ENCODE measurements around the gene MICAL1. TPM values are rescaled to one million over a fixed set of nuclear protein-coding genes. Genes with fewer than 3 reads are reported as not detected.

The MICAL1 gene
- total and polyA plus RNA-seq, 4 donors = 29.9 to 67.7 (median 57.4) TPM

DNA sequence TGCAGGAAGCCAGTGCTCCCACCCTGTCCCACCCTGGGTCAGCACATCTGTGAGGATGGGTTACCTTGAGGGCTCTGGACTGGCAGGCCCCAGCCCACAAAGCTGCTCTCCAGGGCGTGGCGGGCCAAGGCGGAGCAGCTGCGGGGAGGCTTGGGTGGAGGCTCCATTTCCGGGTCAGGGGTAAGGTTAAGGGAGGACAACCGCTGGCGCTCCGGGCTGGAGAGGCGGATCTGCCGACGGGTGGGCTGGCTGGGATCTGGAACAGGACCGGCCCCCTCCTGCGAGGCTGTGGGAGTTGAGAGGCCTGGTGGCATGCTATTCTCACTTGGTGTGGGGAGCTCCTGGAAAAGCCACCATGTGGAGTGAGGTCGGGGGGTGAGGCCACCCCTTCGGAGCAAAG lies 9.5 kb downstream of the MICAL1 start:
- no peak overlapping the region for H3K9ac ChIP-seq (ENCODE audit: insufficient read depth in 1 of 2, low read length in 2 of 2)
- H3K36me3 ChIP-seq (ENCODE audit: control insufficient read depth in 4 of 4, insufficient read depth in 4 of 4, low read length in 4 of 4) = peaks cover 0 to 46% (median 22%) of the 10 kb centered on the region in 4 donors
- H3K9me3 ChIP-seq (ENCODE audit: control insufficient read depth in 4 of 4, insufficient read depth in 3 of 4, low read length in 3 of 4) = no peaks in the 10 kb centered on the region
- ATAC-seq (ENCODE audit: insufficient read depth, low FRiP score) (no peak), DNase-seq (no peak)
- no peak overlapping the region for H3K27ac ChIP-seq (ENCODE audit: low read depth in 1 of 2, low read length in 1 of 2)
- H3K4me3 ChIP-seq = no peak overlapping the region
- WGBS, 2 donors = 90 to 93% methylated on average over 15 of the region's 15 CpGs
- no peaks in the 10 kb centered on the region for H3K27me3 ChIP-seq (ENCODE audit: control insufficient read depth in 3 of 3, insufficient read depth in 3 of 3, low read length in 2 of 3)
- H3K4me1 ChIP-seq (ENCODE audit: control insufficient read depth in 5 of 5, insufficient read depth in 5 of 5, low read length in 5 of 5) = peaks cover 0 to 10% (median 4%) of the 10 kb centered on the region in 5 donors
- TF ChIP-seq, protein P1, sequence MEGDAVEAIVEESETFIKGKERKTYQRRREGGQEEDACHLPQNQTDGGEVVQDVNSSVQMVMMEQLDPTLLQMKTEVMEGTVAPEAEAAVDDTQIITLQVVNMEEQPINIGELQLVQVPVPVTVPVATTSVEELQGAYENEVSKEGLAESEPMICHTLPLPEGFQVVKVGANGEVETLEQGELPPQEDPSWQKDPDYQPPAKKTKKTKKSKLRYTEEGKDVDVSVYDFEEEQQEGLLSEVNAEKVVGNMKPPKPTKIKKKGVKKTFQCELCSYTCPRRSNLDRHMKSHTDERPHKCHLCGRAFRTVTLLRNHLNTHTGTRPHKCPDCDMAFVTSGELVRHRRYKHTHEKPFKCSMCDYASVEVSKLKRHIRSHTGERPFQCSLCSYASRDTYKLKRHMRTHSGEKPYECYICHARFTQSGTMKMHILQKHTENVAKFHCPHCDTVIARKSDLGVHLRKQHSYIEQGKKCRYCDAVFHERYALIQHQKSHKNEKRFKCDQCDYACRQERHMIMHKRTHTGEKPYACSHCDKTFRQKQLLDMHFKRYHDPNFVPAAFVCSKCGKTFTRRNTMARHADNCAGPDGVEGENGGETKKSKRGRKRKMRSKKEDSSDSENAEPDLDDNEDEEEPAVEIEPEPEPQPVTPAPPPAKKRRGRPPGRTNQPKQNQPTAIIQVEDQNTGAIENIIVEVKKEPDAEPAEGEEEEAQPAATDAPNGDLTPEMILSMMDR (IDR thresholded peaks at IDR 0.05; ENCODE audit: control extremely low read depth, extremely low read depth) = no peak

GRCh38 chr6:109445382-109445781 lies 10.2 kb downstream of the MICAL1 start:
- Histone ChIP-seq H3K9ac (ENCODE audit: insufficient read depth in 1 of 2, low read length in 2 of 2) (no peak overlapping the region), H3K27me3 (ENCODE audit: control insufficient read depth in 3 of 3, insufficient read depth in 3 of 3, low read length in 2 of 3) (no peaks in the 10 kb centered on the region), H3K36me3 (ENCODE audit: control insufficient read depth in 4 of 4, insufficient read depth in 4 of 4, low read length in 4 of 4) (peaks cover 0 to 44% (median 22%) of the 10 kb centered on the region in 4 donors), H3K4me1 (ENCODE audit: control insufficient read depth in 5 of 5, insufficient read depth in 5 of 5, low read length in 5 of 5) (peaks cover 0 to 10% (median 4%) of the 10 kb centered on the region in 5 donors), H3K9me3 (ENCODE audit: control insufficient read depth in 4 of 4, insufficient read depth in 3 of 4, low read length in 3 of 4) (no peaks in the 10 kb centered on the region), H3K27ac (ENCODE audit: low read depth in 1 of 2, low read length in 1 of 2) (no peak overlapping the region), H3K4me3 (no peak overlapping the region)
- 90 to 91% methylated on average over 9 of the region's 9 CpGs for WGBS, 2 donors
- DNase-seq (no peak), ATAC-seq (ENCODE audit: insufficient read depth, low FRiP score) (no peak)
- TF ChIP-seq, protein P1 (IDR thresholded peaks at IDR 0.05; ENCODE audit: control extremely low read depth, extremely low read depth) = no peak

DNA sequence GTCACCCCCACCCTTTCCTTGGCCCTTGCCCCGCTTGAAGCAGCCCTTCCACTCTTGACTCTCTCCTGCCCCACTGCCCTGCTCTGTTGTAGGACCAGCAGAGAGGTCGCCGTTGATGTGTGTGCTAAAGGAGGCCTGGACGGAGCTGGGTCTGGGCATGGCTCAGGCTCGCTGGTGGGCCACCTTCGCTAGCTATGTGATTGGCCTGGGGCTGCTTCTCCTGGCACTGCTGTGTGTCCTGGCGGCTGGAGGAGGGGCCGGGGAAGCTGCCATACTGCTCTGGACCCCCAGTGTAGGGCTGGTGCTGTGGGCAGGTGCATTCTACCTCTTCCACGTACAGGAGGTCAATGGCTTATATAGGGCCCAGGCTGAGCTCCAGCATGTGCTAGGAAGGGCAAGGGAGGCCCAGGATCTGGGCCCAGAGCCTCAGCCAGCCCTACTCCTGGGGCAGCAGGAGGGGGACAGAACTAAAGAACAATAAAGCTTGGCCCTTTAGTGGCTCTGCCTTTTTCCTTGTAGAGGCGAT lies 12.1 kb downstream of the MICAL1 start:
- TF ChIP-seq, protein P1 (IDR thresholded peaks at IDR 0.05; ENCODE audit: control extremely low read depth, extremely low read depth) = no peak
- WGBS, 2 donors = 94 to 97% methylated on average over 10 of the region's 10 CpGs
- no peak for DNase-seq
- Histone ChIP-seq H3K36me3 (ENCODE audit: control insufficient read depth in 4 of 4, insufficient read depth in 4 of 4, low read length in 4 of 4) (peaks cover 0 to 43% (median 17%) of the 10 kb centered on the region in 4 donors), H3K9me3 (ENCODE audit: control insufficient read depth in 4 of 4, insufficient read depth in 3 of 4, low read length in 3 of 4) (no peaks in the 10 kb centered on the region), H3K4me1 (ENCODE audit: control insufficient read depth in 5 of 5, insufficient read depth in 5 of 5, low read length in 5 of 5) (peaks cover 4 to 18% (median 5%) of the 10 kb centered on the region in 5 donors), H3K4me3 (no peak overlapping the region), H3K27me3 (ENCODE audit: control insufficient read depth in 3 of 3, insufficient read depth in 3 of 3, low read length in 2 of 3) (no peaks in the 10 kb centered on the region), H3K27ac (ENCODE audit: low read depth in 1 of 2, low read length in 1 of 2) (no peak overlapping the region), H3K9ac (ENCODE audit: insufficient read depth in 1 of 2, low read length in 2 of 2) (no peak overlapping the region)
- ATAC-seq (ENCODE audit: insufficient read depth, low FRiP score) = no peak
